ENCODE results near the gene MAP2K3.

MAP2K3 gene

DNA sequence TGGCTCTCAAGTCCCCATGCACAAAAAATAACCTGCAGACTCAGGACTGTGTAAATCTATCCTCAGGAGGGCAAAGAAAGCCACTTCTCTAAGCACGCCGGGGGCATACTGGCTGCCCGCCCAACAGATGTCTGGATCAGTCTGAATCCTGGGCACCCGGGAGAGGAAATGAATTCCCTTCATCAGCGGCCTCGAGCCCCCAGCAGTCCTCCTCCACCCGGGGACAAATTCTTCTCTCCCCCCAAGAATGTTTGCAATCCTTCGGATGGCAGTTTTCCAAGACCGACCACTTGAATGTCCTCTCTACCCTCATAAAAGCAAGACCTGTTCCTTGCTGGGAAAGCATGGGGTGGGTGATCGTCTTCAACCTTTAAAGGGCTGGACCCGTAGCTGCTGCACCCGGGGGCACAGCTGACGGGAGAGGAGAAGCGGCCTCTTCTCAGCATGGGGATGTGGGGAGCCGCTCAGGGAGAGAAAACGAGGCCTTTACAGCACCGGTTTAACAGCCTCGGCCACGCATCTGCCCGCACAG is 9.4 kb upstream of the MAP2K3 start:
- Histone ChIP-seq H3K27ac (ENCODE audit: low read depth, low read length) (no peak overlapping the region), H3K4me3 (ENCODE audit: low read depth in 1 of 2, low read length in 2 of 2) (peak overlapping the region; percentile 74 to 81)

DNA sequence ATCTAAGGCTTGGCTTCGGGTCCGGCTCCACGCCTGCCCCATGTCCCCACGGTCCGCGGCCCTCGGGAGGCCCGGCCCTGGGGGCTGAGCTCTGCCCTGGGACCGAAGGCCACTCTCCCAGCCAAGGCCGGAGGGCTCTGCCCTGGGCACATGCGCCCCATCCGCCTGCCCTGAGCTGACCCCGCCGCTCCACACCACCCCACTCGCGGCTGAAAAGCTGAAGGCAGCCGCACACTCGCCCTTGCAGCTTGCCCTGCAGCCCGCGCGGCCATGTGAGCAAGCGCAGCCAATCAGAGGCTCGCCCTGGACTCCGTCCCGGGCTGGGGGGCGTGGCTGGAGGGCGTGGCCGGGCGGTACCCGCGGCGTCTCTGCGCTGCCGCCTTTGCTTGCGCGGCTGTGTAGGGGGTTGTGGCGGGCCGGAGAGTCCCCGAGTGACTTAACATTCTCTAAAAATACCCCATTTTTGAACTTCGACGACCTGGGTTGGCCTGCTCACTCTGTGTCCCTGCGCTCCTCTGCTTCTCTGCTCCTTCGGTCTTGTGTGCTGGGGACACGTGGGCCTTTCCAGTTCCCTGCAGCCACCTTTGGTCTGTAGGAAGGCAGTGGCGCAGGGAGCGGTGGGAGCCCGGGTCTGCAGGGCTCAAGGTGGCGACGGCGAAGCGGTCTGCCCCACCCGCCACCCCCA is 8.8 kb upstream of the MAP2K3 start:
- no peak overlapping the region for H3K27ac ChIP-seq (ENCODE audit: low read depth, low read length)

More for the DNA sequence above, 9.4 kb upstream of the MAP2K3 start:
- Histone ChIP-seq H3K27me3 (ENCODE audit: control insufficient read depth in 1 of 2, insufficient read depth in 2 of 2, low read length in 2 of 2) (no peaks in the 10 kb centered on the region), H3K4me1 (ENCODE audit: control insufficient read depth in 1 of 2, insufficient read depth in 2 of 2, low read length in 2 of 2) (peaks cover 39 to 47% of the 10 kb centered on the region in 2 donors), H3K9me3 (ENCODE audit: control insufficient read depth in 1 of 2, low read length in 2 of 2) (no peaks in the 10 kb centered on the region), H3K9ac (ENCODE audit: low read depth in 1 of 2, low read length in 2 of 2) (peak overlapping the region; percentile 65 to 79), H3K36me3 (ENCODE audit: control insufficient read depth in 1 of 2, insufficient read depth in 2 of 2, low read length in 2 of 2) (no peaks in the 10 kb centered on the region)

GRCh38 chr17:21276264-21276588 is 8.3 kb upstream of the MAP2K3 start:
- H3K36me3 ChIP-seq (ENCODE audit: control insufficient read depth in 1 of 2, insufficient read depth in 2 of 2, low read length in 2 of 2): no peaks in the 10 kb centered on the region
- H3K9ac ChIP-seq (ENCODE audit: low read depth in 1 of 2, low read length in 2 of 2): peak overlapping the region; percentile 52 to 65
- peaks cover 41 to 50% of the 10 kb centered on the region in 2 donors for H3K4me1 ChIP-seq (ENCODE audit: control insufficient read depth in 1 of 2, insufficient read depth in 2 of 2, low read length in 2 of 2)
- no peaks in the 10 kb centered on the region for H3K9me3 ChIP-seq (ENCODE audit: control insufficient read depth in 1 of 2, low read length in 2 of 2)
- no peak overlapping the region for H3K27ac ChIP-seq (ENCODE audit: low read depth, low read length)
- no peaks in the 10 kb centered on the region for H3K27me3 ChIP-seq (ENCODE audit: control insufficient read depth in 1 of 2, insufficient read depth in 2 of 2, low read length in 2 of 2)
- H3K4me3 ChIP-seq (ENCODE audit: low read depth in 1 of 2, low read length in 2 of 2): peak overlapping the region; percentile 74 to 81

More for the DNA sequence above, 8.8 kb upstream of the MAP2K3 start:
- H3K4me1 ChIP-seq (ENCODE audit: control insufficient read depth in 1 of 2, insufficient read depth in 2 of 2, low read length in 2 of 2): peaks cover 41 to 50% of the 10 kb centered on the region in 2 donors
- H3K9me3 ChIP-seq (ENCODE audit: control insufficient read depth in 1 of 2, low read length in 2 of 2): no peaks in the 10 kb centered on the region
- H3K27me3 ChIP-seq (ENCODE audit: control insufficient read depth in 1 of 2, insufficient read depth in 2 of 2, low read length in 2 of 2): no peaks in the 10 kb centered on the region
- peak overlapping the region; percentile 74 to 81 for H3K4me3 ChIP-seq (ENCODE audit: low read depth in 1 of 2, low read length in 2 of 2)
- no peaks in the 10 kb centered on the region for H3K36me3 ChIP-seq (ENCODE audit: control insufficient read depth in 1 of 2, insufficient read depth in 2 of 2, low read length in 2 of 2)
- H3K9ac ChIP-seq (ENCODE audit: low read depth in 1 of 2, low read length in 2 of 2): peak overlapping the region; percentile 65 to 79

GRCh38 chr17:21277332-21277731 is 7.2 kb upstream of the MAP2K3 start:
- no peaks in the 10 kb centered on the region for H3K36me3 ChIP-seq (ENCODE audit: control insufficient read depth in 1 of 2, insufficient read depth in 2 of 2, low read length in 2 of 2)
- H3K4me1 ChIP-seq (ENCODE audit: control insufficient read depth in 1 of 2, insufficient read depth in 2 of 2, low read length in 2 of 2): peaks cover 41 to 50% of the 10 kb centered on the region in 2 donors
- H3K9me3 ChIP-seq (ENCODE audit: control insufficient read depth in 1 of 2, low read length in 2 of 2): no peaks in the 10 kb centered on the region
- H3K27ac ChIP-seq (ENCODE audit: low read depth, low read length): no peak overlapping the region
- H3K9ac ChIP-seq (ENCODE audit: low read depth in 1 of 2, low read length in 2 of 2): no peak overlapping the region
- no peaks in the 10 kb centered on the region for H3K27me3 ChIP-seq (ENCODE audit: control insufficient read depth in 1 of 2, insufficient read depth in 2 of 2, low read length in 2 of 2)
- H3K4me3 ChIP-seq (ENCODE audit: low read depth in 1 of 2, low read length in 2 of 2): no peak overlapping the region

DNA sequence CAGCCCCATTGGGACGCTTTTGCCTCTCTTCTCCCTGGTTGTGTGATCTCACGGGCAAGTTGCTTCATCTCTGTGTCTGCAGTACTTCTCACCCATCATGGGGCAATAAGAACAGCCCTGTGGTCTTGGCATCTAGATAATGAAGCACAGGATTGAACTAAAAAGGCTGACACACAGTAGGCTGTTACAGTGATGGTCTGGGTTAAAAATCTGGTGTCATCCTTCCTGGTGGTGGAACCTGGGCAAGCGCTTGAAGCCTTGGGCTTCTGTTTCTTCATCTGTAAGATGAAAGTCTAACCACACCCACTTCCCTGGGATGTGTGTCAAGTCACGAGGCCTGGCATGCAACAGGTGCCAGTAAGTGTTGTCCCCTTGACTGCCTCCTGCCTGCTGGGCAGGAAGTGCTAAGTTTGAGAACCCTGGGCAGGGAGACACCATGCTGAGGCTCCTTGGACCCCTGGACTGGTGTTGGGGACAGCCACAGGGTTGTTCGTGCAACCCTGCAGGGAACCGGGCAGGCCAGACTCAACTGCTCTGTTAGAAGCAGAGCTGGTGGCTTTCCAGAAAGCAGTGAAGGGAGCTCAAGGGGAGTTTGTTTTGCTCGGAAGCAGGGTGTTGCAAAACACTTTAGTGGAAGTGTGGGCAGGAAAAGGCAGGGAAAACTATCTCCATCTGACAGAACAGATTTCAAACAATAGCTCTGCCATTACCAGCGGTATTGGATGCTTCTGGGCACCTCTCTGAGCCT is 5.9 kb upstream of the MAP2K3 start:
- Histone ChIP-seq H3K9me3 (ENCODE audit: control insufficient read depth in 1 of 2, low read length in 2 of 2) (no peaks in the 10 kb centered on the region), H3K9ac (ENCODE audit: low read depth in 1 of 2, low read length in 2 of 2) (peak overlapping the region in 1 of 2 donors; percentile 34), H3K36me3 (ENCODE audit: control insufficient read depth in 1 of 2, insufficient read depth in 2 of 2, low read length in 2 of 2) (no peaks in the 10 kb centered on the region), H3K4me3 (ENCODE audit: low read depth in 1 of 2, low read length in 2 of 2) (no peak overlapping the region), H3K27ac (ENCODE audit: low read depth, low read length) (no peak overlapping the region), H3K4me1 (ENCODE audit: control insufficient read depth in 1 of 2, insufficient read depth in 2 of 2, low read length in 2 of 2) (peaks cover 33 to 41% of the 10 kb centered on the region in 2 donors), H3K27me3 (ENCODE audit: control insufficient read depth in 1 of 2, insufficient read depth in 2 of 2, low read length in 2 of 2) (no peaks in the 10 kb centered on the region)

DNA sequence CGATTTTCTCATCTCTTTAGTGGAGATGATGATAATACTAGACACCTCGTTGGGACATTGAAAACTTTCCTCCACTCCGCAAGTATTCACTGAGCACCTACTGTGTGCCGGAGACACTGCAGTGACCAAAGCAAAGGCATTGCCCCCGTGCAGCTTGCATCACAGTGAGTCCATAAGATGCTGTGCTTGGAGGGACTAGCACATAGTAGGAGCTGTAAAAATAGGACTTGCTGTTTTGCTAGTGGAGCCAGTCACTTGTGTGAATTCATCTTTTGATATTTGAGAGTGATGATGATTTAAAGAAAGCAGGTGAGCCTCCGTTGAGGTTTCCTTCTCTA is 5.3 kb upstream of the MAP2K3 start:
- Histone ChIP-seq H3K9me3 (ENCODE audit: control insufficient read depth in 1 of 2, low read length in 2 of 2) (no peaks in the 10 kb centered on the region), H3K27me3 (ENCODE audit: control insufficient read depth in 1 of 2, insufficient read depth in 2 of 2, low read length in 2 of 2) (no peaks in the 10 kb centered on the region), H3K4me1 (ENCODE audit: control insufficient read depth in 1 of 2, insufficient read depth in 2 of 2, low read length in 2 of 2) (peaks cover 30 to 42% of the 10 kb centered on the region in 2 donors), H3K36me3 (ENCODE audit: control insufficient read depth in 1 of 2, insufficient read depth in 2 of 2, low read length in 2 of 2) (no peaks in the 10 kb centered on the region), H3K27ac (ENCODE audit: low read depth, low read length) (no peak overlapping the region), H3K4me3 (ENCODE audit: low read depth in 1 of 2, low read length in 2 of 2) (no peak overlapping the region), H3K9ac (ENCODE audit: low read depth in 1 of 2, low read length in 2 of 2) (peak overlapping the region in 1 of 2 donors; percentile 34)

DNA sequence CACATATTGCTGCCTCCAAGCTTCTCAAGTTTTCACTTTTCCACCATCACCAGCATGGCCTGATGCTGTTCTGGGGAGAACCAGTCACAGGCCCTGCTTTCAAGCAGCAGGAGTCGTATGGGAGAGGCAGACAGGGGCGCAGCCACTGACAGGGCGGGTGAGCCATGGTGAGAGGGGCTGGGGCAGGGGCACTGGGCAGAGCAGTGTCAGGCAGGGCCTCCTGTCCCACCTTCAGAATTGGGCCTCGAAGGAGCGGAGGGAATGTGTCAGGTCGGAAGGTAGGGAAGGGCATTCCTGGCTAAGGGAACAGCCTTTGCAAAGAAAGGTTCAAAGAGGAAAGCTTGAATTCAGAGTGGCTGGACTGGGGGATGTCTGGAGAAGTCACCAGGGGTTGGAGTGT is 4.9 kb upstream of the MAP2K3 start:
- Histone ChIP-seq H3K4me1 (ENCODE audit: control insufficient read depth in 1 of 2, insufficient read depth in 2 of 2, low read length in 2 of 2) (peaks cover 30 to 42% of the 10 kb centered on the region in 2 donors), H3K27me3 (ENCODE audit: control insufficient read depth in 1 of 2, insufficient read depth in 2 of 2, low read length in 2 of 2) (no peaks in the 10 kb centered on the region), H3K36me3 (ENCODE audit: control insufficient read depth in 1 of 2, insufficient read depth in 2 of 2, low read length in 2 of 2) (no peaks in the 10 kb centered on the region), H3K4me3 (ENCODE audit: low read depth in 1 of 2, low read length in 2 of 2) (no peak overlapping the region), H3K9me3 (ENCODE audit: control insufficient read depth in 1 of 2, low read length in 2 of 2) (no peaks in the 10 kb centered on the region), H3K27ac (ENCODE audit: low read depth, low read length) (no peak overlapping the region), H3K9ac (ENCODE audit: low read depth in 1 of 2, low read length in 2 of 2) (peak overlapping the region in 1 of 2 donors; percentile 51)

DNA sequence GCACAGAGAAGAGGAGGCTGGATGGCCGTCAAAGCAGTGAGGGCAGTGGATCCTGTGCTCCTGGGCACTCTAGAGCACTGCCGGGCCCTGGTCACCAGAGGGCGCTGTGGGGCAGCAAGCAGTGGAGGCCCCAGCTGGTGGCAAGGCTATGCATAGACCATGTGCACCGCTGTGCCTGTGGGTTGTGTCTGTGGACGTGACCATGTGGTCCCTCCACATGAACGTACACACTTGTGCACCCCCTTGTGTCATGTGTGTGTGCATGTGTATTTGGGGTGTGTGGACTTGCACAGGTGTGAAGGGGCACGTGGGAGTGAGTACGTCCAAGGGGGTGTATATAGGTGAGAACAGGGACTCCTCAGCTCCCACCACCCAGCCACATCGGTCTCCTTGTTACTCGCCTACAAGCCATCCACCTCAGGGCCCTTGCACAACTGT is 4.4 kb upstream of the MAP2K3 start:
- Histone ChIP-seq H3K36me3 (ENCODE audit: control insufficient read depth in 1 of 2, insufficient read depth in 2 of 2, low read length in 2 of 2) (no peaks in the 10 kb centered on the region), H3K4me1 (ENCODE audit: control insufficient read depth in 1 of 2, insufficient read depth in 2 of 2, low read length in 2 of 2) (peaks cover 28 to 38% of the 10 kb centered on the region in 2 donors), H3K27ac (ENCODE audit: low read depth, low read length) (no peak overlapping the region), H3K4me3 (ENCODE audit: low read depth in 1 of 2, low read length in 2 of 2) (no peak overlapping the region), H3K27me3 (ENCODE audit: control insufficient read depth in 1 of 2, insufficient read depth in 2 of 2, low read length in 2 of 2) (no peaks in the 10 kb centered on the region), H3K9me3 (ENCODE audit: control insufficient read depth in 1 of 2, low read length in 2 of 2) (no peaks in the 10 kb centered on the region), H3K9ac (ENCODE audit: low read depth in 1 of 2, low read length in 2 of 2) (peak overlapping the region in 1 of 2 donors; percentile 51)

DNA sequence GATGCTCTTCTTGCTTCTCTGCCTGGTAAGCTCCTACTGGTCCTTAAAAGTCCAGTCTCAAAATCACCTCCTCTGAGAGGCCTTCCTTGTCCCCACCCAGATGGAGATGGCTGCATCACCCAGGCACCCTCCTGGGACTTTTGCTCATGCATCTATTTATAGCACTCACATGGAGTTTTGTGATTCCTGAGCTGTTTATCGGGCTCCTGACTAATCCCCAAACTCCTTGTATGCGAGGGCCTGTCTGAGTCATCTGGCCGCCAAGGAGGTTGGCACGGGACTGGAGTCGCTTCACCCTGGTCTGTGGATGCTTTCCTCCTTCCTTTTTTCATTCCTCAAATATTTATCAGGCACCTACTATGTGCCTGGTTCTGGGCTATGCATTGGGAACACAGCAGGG is 2.3 kb upstream of the MAP2K3 start:
- H3K4me3 ChIP-seq (ENCODE audit: low read depth in 1 of 2, low read length in 2 of 2): no peak overlapping the region
- H3K9ac ChIP-seq (ENCODE audit: low read depth in 1 of 2, low read length in 2 of 2): no peak overlapping the region
- H3K4me1 ChIP-seq (ENCODE audit: control insufficient read depth in 1 of 2, insufficient read depth in 2 of 2, low read length in 2 of 2): peaks cover 27 to 40% of the 10 kb centered on the region in 2 donors
- no peaks in the 10 kb centered on the region for H3K27me3 ChIP-seq (ENCODE audit: control insufficient read depth in 1 of 2, insufficient read depth in 2 of 2, low read length in 2 of 2)
- no peak overlapping the region for H3K27ac ChIP-seq (ENCODE audit: low read depth, low read length)
- no peaks in the 10 kb centered on the region for H3K36me3 ChIP-seq (ENCODE audit: control insufficient read depth in 1 of 2, insufficient read depth in 2 of 2, low read length in 2 of 2)
- H3K9me3 ChIP-seq (ENCODE audit: control insufficient read depth in 1 of 2, low read length in 2 of 2): no peaks in the 10 kb centered on the region

DNA sequence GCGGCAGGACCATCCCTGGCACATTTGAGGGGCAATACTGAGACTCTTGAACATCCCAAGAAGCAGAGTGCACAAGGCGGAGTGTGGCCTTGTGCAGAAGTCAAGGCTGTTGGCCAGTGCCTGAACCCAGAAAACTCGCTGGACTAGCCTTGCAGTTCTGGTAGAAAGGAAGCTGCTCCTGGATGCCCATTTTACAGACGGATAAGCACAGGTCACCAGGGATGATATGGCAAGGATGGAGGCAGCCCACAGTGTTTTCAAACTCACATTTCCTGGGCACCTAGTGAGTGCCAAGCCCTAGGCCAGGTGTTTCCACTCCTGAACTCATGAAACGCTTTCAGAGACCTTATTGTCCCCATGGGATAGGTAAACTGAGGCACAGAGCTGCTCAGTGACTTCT is 1.7 kb upstream of the MAP2K3 start:
- Histone ChIP-seq H3K27ac (ENCODE audit: low read depth, low read length) (no peak overlapping the region), H3K4me1 (ENCODE audit: control insufficient read depth in 1 of 2, insufficient read depth in 2 of 2, low read length in 2 of 2) (peaks cover 32 to 47% of the 10 kb centered on the region in 2 donors), H3K9ac (ENCODE audit: low read depth in 1 of 2, low read length in 2 of 2) (no peak overlapping the region), H3K9me3 (ENCODE audit: control insufficient read depth in 1 of 2, low read length in 2 of 2) (no peaks in the 10 kb centered on the region), H3K36me3 (ENCODE audit: control insufficient read depth in 1 of 2, insufficient read depth in 2 of 2, low read length in 2 of 2) (no peaks in the 10 kb centered on the region), H3K4me3 (ENCODE audit: low read depth in 1 of 2, low read length in 2 of 2) (no peak overlapping the region), H3K27me3 (ENCODE audit: control insufficient read depth in 1 of 2, insufficient read depth in 2 of 2, low read length in 2 of 2) (no peaks in the 10 kb centered on the region)
